Stimulated activated CD4-positive, alpha-beta T cell treated with anti-CD3 and anti-CD28 coated beads, TNF-alpha, amount 100 ng/mL, for 4 hours (primary cell): Measurements from ENCODE around the gene ABHD13.
"Not testable (repeated sequence)": the region's sequence is repeated elsewhere in the genome, so short reads cannot be mapped to it uniquely, and the experiment has no call there.

Source experiments
- DNase-seq, 3 experiments: peaks; one replicate each; pipeline ENCODE4 v3.0.0-alpha.2; 2020; ENCODE audit warnings: low read depth in 3 of 3

Gene ABHD13

GRCh38 chr13:108223687-108224503, 5.7 kb downstream of the ABHD13 start:
- DNase-seq = no peak

GRCh38 chr13:108225440-108225839, 7.2 kb downstream of the ABHD13 start:
- no peak for DNase-seq

GRCh38 chr13:108226184-108226583, 8.0 kb downstream of the ABHD13 start:
- no peak for DNase-seq

- peak in 1 of 3 experiments; percentile 9 for DNase-seq
Measured at GRCh38 chr13:108227651-108228272, 9.6 kb downstream of the ABHD13 start.

- no peak for DNase-seq
Measured at GRCh38 chr13:108230377-108230776, 12.2 kb downstream of the ABHD13 start.

- no peak for DNase-seq
Measured at GRCh38 chr13:108249150-108249549, 31.0 kb downstream of the ABHD13 start.

GRCh38 chr13:108257248-108257647, 39.1 kb downstream of the ABHD13 start:
- no peak for DNase-seq

GRCh38 chr13:108263621-108264355, 45.6 kb downstream of the ABHD13 start:
- no peak for DNase-seq

- no peak for DNase-seq
Measured at GRCh38 chr13:108266321-108266990, 48.3 kb downstream of the ABHD13 start.

GRCh38 chr13:108267347-108267746, 49.2 kb downstream of the ABHD13 start:
- no peak for DNase-seq

- not testable (repeated sequence) for DNase-seq
Measured at GRCh38 chr13:108267855-108268254, 49.7 kb downstream of the ABHD13 start.

- no peak for DNase-seq
Measured at GRCh38 chr13:108268466-108269112, 50.4 kb downstream of the ABHD13 start.

GRCh38 chr13:108269601-108270328, 51.6 kb downstream of the ABHD13 start, which contains the start of gene TNFSF13B:
TSS of gene TNFSF13B (plus strand) at chr13:108269718. CDS start at chr13:108269896, 178 bp downstream.
- DNase-seq = peak; percentile 9 to 37 (median 25)

- no peak for DNase-seq
Measured at GRCh38 chr13:108270442-108270841, 52.2 kb downstream of the ABHD13 start.

GRCh38 chr13:108272333-108272732, 54.1 kb downstream of the ABHD13 start:
- DNase-seq = no peak

- no peak for DNase-seq
Measured at GRCh38 chr13:108273429-108274118, 55.4 kb downstream of the ABHD13 start.

GRCh38 chr13:108274718-108275117, 56.5 kb downstream of the ABHD13 start:
- DNase-seq = no peak

- no peak for DNase-seq
Measured at GRCh38 chr13:108276060-108276459, 57.9 kb downstream of the ABHD13 start.

GRCh38 chr13:108278466-108278865, 60.3 kb downstream of the ABHD13 start:
- DNase-seq = no peak

GRCh38 chr13:108281901-108282300, 63.7 kb downstream of the ABHD13 start:
- DNase-seq = no peak
